ENCODE measurements around the gene CAMSAP2.

DNA sequence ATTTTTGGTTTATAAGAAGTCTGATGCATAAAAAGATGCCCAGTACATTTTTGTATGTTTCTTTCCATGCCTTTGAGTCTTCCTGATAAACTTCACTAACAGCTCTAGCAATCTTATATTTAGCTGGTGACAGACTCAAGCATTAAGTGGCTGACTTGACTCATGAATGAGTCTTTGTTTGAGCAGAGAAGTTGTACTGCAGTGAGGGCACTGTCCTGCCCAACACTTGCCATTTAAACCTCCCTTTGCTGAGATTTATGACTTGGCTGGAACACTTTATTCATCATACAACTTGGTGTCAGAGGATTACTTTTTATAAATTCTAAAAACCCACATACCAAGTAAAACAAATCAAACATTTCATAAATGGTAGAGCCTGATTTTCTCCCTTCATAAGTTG lies 14.6 kb upstream of the CAMSAP2 start:
- TF ChIP-seq EZH2 (optimal IDR thresholded peaks at IDR 0.05; ENCODE audit: low read depth, low read length) = no peak
- TF ChIP-seq, protein P1, sequence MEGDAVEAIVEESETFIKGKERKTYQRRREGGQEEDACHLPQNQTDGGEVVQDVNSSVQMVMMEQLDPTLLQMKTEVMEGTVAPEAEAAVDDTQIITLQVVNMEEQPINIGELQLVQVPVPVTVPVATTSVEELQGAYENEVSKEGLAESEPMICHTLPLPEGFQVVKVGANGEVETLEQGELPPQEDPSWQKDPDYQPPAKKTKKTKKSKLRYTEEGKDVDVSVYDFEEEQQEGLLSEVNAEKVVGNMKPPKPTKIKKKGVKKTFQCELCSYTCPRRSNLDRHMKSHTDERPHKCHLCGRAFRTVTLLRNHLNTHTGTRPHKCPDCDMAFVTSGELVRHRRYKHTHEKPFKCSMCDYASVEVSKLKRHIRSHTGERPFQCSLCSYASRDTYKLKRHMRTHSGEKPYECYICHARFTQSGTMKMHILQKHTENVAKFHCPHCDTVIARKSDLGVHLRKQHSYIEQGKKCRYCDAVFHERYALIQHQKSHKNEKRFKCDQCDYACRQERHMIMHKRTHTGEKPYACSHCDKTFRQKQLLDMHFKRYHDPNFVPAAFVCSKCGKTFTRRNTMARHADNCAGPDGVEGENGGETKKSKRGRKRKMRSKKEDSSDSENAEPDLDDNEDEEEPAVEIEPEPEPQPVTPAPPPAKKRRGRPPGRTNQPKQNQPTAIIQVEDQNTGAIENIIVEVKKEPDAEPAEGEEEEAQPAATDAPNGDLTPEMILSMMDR (IDR thresholded peaks at IDR 0.05; ENCODE audit: low read length) = no peak
